SW480 (cell line): ENCODE results near the gene METTL5.
"Not testable (repeated sequence)": the region's sequence is repeated elsewhere in the genome, so short reads cannot be mapped to it uniquely, and the experiment has no call there.

ENCODE experiments used
- DNase-seq: peaks from one replicate; pipeline ENCODE4 v3.0.0-alpha.2; 2016; ENCODE audit warnings: low spot score

METTL5 gene

GRCh38 chr2:169828141-169828811 is 3.6 kb upstream of the METTL5 start:
- peak; percentile 57 for DNase-seq

- peak; percentile 92 for DNase-seq
Observed at GRCh38 chr2:169827272-169828140, 2.8 kb upstream of the METTL5 start, which contains the start of gene UBR3. TSS of gene UBR3 (plus strand) at chr2:169827454. CDS start at chr2:169827508, 54 bp downstream.

DNA sequence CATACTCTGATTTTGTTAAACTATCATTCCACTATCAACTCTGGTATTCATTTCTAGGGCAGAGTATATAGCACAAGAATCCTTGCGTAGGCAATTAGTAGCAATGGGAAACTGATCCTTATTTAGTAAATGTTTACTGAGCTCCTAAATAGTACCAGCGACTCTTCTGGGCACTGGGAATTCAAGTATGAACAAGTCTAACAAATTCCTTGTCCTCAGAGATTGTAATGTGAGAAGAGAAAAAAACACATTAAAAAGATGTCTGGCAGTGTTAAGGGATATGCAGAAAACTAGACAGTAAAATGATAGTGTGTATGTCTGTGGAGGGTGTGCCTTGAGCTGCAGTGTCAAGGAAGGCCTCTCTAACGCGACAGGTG is 721 bp downstream of the METTL5 start:
- no peak for DNase-seq

DNA sequence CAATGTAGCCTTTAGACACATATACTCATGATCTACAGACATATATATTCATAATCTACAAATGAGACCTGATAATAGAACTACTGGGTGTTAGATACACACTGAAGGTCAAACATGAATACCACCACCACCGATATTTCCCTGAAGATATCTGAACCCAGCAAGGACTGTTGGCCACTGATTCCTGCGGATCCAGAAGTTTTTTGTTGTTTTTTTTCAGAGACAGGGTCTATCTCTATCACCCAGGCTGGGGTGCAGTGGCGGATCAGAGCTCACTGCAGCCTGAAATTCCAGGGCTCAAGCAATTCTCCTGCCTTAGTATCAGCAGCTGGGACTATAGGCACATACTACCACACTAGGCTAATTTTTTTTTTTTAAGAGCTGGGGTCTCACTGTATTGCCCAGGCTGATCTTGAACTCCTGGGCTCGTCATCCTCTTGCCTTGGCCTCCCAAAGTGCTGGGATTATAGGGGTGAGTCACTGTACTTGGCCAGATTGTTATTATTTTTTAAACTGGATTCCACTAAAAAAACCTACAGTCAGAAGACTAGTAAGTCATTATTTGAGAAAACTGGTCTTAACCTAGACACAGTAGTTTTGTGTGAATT is 1.8 kb downstream of the METTL5 start:
- no peak for DNase-seq

GRCh38 chr2:169822036-169822435 is 2.7 kb downstream of the METTL5 start:
- DNase-seq, result no peak

- peak; percentile 54 for DNase-seq
Observed at GRCh38 chr2:169820101-169820500, 4.6 kb downstream of the METTL5 start.

DNA sequence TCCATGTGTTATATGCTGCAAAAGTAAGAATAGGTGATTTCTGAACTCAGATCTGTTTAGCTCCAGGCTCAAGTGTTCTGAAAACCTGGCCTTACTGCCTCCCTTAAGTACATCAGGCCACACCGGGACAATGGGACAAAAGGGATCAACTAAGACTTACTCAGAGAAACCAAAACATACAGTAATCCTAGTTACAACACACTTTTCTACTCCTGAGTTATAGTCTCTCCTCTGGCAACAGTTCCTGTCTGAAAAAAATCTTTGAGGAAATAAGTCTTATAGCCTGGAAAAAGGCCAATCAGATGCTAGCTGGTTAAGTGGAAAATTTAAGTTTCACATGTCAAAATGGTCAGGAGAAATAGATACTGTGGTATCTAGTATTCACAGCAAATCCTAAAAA is 5.6 kb downstream of the METTL5 start:
- DNase-seq, result no peak

GRCh38 chr2:169818241-169818640 is 6.5 kb downstream of the METTL5 start:
- DNase-seq, result no peak

GRCh38 chr2:169817369-169817768 is 7.3 kb downstream of the METTL5 start:
- not testable (repeated sequence) for DNase-seq

DNA sequence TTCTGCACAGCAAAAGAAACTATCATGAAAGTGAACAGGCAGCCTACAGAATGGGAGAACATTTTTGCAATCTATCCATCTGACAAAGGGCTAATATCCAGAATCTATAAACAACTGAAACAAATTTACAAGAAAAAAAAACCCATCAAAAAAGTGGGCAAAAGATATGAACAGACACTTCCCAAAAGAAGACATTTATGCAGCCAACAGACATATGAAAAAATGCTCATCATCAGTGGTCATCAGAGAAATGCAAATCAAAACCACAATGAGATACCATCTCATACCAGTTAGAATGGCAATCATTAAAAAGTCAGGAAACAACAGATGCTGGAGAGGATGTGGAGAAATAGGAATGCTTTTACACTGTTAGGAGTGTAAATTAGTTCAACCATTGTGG is 7.7 kb downstream of the METTL5 start:
- not testable (repeated sequence) for DNase-seq

DNA sequence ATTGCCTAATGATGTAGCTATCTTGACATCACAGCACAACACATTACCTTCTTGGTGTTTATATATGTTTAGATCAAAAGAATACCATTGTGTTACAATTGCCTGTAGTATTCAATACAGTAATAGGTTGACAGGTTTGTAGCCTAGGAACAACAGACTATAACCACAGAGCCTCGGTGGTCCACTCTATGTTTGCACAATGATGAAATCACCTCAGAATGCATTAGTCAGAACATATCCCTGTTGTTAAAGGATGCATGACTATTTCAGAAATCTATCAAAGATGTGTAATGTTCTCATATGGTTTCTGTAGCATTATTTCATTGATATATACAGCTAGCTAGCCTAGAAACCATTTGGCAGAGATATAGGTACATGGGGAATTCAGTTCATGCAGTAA is 8.9 kb downstream of the METTL5 start:
- peak; percentile 53 for DNase-seq

DNA sequence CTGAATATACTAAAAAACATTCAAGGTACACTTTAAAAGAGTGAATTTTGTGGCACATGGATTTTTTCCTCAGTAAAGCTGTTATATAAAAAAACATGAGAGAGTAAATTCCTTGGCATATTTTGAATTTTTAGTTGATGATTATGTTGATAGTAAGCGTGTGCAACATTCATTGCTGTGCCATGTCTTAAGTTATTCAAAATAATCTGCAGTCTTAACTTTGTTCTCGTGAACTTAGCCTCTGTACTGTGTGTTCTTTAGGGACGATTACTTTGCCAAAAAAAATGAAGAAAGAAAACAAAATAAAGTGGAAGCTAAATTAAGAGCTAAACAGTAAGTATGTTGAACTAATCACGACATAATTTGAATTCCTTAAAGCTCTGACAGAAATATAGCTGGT is 16.5 kb downstream of the METTL5 start:
- DNase-seq, result no peak

DNA sequence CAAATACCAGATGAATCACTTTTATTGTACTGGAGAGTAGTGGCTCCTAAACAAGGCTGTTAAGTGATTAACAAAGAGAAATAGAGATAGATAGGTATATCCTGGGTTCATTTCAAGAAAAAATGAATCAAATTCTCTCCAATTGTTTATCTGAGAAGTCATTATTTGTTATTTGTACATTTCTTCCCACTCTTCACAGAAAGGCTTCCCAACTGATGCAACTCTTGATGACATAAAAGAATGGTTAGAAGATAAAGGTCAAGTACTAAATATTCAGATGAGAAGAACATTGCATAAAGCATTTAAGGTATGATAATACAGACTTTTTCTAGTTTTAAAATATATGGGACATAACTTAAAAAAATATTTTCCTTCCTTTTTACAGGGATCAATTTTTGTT is 18.1 kb downstream of the METTL5 start:
- no peak for DNase-seq

DNA sequence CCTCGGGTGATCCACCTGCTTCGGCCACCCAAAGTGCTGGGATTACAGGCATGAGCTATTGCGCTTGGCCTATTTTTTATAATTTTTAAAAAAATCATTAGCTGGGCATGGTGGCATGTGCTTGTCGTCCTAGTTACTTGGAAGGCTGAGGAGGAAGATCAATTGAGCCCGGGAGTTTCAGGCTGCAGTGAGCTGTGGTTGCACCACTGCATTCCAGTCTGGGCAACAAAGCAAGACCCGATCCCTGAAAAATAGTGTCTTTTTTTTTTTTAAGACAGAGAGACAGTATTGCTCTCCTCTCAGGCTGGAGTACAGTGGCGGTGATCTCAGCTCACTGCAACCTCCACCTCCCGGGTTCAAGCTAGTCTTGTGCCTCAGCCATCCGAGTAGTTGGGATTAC is 21.2 kb downstream of the METTL5 start:
- DNase-seq, result no peak

- DNase-seq, result peak; percentile 94
Observed at GRCh38 chr2:169798718-169799592, 25.8 kb downstream of the METTL5 start, which contains the start of gene SSB. TSS of gene SSB (plus strand) at chr2:169798871. CDS start at chr2:169800961, 2,090 bp downstream.

- DNase-seq, result no peak
Observed at GRCh38 chr2:169798397-169798717, 26.3 kb downstream of the METTL5 start.

DNA sequence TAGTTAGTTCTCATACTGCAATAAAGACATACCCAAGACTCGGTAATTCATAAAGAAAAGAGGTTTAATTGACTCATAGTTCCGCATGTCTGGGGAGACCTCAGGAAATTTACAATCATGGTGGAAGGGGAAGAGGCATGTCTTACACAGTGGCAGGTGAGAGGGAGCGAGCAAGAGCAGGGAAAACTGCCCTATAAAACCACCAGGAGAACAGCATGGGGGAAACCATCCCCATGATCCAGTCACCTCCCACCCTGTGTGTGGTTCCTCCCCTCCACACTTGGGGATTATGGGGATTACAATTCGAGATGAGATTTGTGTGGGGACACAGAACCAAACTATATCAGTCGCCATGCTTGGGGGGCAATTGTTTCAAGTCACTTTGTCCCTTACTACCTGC is 27.1 kb downstream of the METTL5 start:
- DNase-seq, result no peak

- no peak for DNase-seq
Observed at GRCh38 chr2:169796441-169796840, 28.3 kb downstream of the METTL5 start.

DNA sequence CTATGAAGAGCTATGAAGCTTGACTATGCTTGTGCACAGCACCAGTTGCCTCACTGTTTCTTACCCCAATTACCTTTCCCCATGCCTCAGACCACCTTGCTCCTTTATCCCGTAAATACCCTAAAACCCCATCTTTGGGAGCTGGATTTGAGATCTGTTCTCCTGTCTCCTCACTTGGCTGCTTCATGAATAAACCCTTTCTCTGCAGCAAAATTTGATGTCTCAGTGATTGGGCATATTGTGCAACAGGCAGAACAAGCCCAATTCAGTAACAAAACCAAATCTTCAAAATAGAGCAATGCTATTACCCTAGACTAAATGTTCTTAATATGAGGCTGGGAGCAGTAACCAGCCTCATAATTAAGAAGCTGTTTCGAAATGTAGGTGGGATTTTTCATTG is 29.5 kb downstream of the METTL5 start:
- DNase-seq, result no peak

DNA sequence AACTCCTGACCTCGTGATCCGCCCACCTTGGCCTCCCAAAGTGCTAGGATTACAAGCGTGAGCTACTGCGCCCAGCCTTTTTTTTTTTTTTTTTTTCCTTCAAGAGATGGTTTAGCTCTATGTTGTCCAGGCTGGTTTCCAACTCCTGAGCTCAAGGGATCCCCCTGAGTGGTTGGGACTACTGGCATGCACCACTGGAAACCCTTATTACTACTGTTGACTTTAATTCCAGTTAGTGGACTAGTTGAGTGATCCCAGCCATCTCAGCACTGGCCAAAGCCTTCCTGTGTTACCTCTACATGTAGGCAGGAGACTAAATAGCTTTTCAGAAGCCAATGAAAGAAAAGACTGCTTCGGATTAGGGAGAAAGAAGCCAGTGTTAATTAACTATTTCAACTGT is 34.1 kb downstream of the METTL5 start:
- no peak for DNase-seq

DNA sequence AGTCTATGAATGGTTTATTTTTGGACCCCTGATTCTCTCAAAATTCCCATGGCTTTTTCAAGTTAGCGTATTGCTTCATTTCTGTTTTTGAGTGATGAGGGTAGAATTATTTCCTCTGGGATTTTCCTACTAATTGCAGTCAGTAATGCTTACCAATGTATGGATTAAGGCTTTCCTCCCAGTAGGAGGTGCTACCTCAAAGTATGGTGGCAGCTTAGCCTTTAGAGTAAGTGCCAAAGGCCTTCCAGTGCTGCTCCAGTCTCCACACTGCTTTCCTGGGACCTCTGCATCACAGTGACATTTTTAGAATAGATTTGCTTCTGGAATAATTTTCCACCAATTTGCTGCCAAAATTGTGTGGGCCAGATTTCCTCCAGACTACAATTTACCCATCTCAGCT is 42.2 kb downstream of the METTL5 start:
- no peak for DNase-seq
